Lung (tissue), 12 donors: Measurements from ENCODE around the gene ANKRD33. TPM values are rescaled to one million over a fixed set of nuclear protein-coding genes. Genes with fewer than 3 reads are reported as not detected.

Experiments used
- ATAC-seq: fragments of 200-7000 bp; cut with Tn5 transposase; one replicate; pipeline ENCODE4 v1.9.1; 2020; ENCODE audit warnings: moderate number of reproducible peaks; ENCODE audit not compliant: insufficient read depth, low FRiP score
- DNase-seq, 3 donors: peaks; one replicate each; pipeline ENCODE4 v3.0.0-alpha.2; 2013 to 2017
- H3K27ac ChIP-seq, 2 donors: one replicate each; pipeline ENCODE4 v1.5.1; 2013; ENCODE audit warnings: mild to moderate bottlenecking in 2 of 2, moderate library complexity in 2 of 2, control low read depth in 1 of 2, inconsistent platforms in 1 of 2, low read depth in 1 of 2, low read length in 1 of 2
- H3K27me3 ChIP-seq, 3 donors: one replicate each; pipeline ENCODE4 v1.5.1; 2013; ENCODE audit warnings: low read length in 2 of 3; ENCODE audit not compliant: control insufficient read depth in 3 of 3, insufficient read depth in 3 of 3
- H3K36me3 ChIP-seq, 4 donors: one replicate each; pipeline ENCODE4 v1.5.1; 2013; ENCODE audit warnings: low read length in 4 of 4, mild to moderate bottlenecking in 1 of 4, moderate library complexity in 1 of 4; ENCODE audit not compliant: control insufficient read depth in 4 of 4, insufficient read depth in 4 of 4
- H3K4me1 ChIP-seq, 5 donors: one replicate each; pipeline ENCODE4 v1.5.1; 2013; ENCODE audit warnings: low read length in 5 of 5, mild to moderate bottlenecking in 2 of 5, moderate library complexity in 1 of 5; ENCODE audit not compliant: control insufficient read depth in 5 of 5, insufficient read depth in 5 of 5
- H3K4me3 ChIP-seq: one replicate; pipeline ENCODE4 v1.5.1; 2013; ENCODE audit warnings: mild to moderate bottlenecking, control low read depth, moderate library complexity
- H3K9ac ChIP-seq, 2 donors: one replicate each; pipeline ENCODE4 v1.5.1; 2013; ENCODE audit warnings: low read length in 2 of 2, control low read depth in 1 of 2; ENCODE audit not compliant: insufficient read depth in 1 of 2
- H3K9me3 ChIP-seq, 4 donors: one replicate each; pipeline ENCODE4 v1.5.1; 2013; ENCODE audit warnings: low read length in 3 of 4, mild to moderate bottlenecking in 1 of 4, moderate library complexity in 1 of 4; ENCODE audit not compliant: control insufficient read depth in 4 of 4, insufficient read depth in 3 of 4
- CTCF ChIP-seq: IDR thresholded peaks from 2 replicates; pipeline ENCODE4 v1.5.1; 2012; ENCODE audit warnings: mild to moderate bottlenecking; ENCODE audit errors: control extremely low read depth, extremely low read depth
- WGBS, 2 donors: extraction: QIAGEN DNeasy Blood & Tissue Kit; methylation state at CpG; one replicate each; pipeline ENCODE4 v1.1.7; 2013; 5-methylcytosine and 5-hydroxymethylcytosine counted together
- polyA plus RNA-seq, 2 donors: library from polyadenylated mRNA; stranded (reverse); fragments of 200-250 nt; gene quantifications; one replicate each; pipeline ENCODE4 v1.2.1, GENCODE V29; 2013
- total RNA-seq, 2 donors: library from RNA; depleted of rRNA in 1 of 2; stranded (reverse); fragments of >200 nt in 1 of 2; gene quantifications; one replicate each; pipeline ENCODE4 v1.2.1, GENCODE V29; 2014 to 2021
- donor health status: control.
- donor health status: control.
- donor health status: Bipolar disorder and iron deficiency.
- donor health status: healthy.
- donor health status: DM: yes; HTN: yes; CAD: no.

The ANKRD33 gene
- total and polyA plus RNA-seq, 4 donors, result 0.14 to 0.50 (median 0.23) TPM

DNA sequence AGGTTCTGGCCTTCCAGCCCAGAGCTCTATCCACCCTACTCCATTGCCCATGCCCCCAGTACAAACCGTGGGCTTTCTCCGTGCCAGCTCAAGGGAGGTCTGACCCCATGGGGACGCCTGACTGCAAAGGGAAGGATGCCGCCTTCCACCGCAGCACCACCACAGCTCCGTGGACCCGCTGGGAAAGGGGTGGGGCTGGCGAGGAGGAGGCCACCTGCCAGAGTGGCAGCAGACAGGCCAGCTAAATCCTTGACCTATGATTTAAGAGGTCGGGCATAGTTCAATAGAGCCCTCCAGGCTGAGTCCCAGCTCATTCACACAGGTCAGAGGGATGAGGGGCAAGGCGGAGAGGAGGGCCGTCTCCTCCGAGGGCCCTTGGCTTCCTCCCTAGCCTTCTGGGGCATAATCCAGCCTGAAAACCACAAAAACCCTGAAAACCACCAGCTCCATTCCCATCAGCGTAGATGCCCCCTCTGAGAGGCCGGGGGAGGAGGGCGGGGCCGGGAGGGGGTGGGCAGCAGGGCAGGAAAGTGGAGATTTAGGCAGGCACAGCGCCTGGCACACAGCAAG is 24.5 kb upstream of the ANKRD33 start:
- H3K9ac ChIP-seq, result peak overlapping the region in 1 of 2 donors; percentile 71

GRCh38 chr12:51863933-51864832 is 23.7 kb upstream of the ANKRD33 start:
- Histone ChIP-seq H3K9me3 (peaks cover 0 to 2% (median 0%) of the 10 kb centered on the region in 4 donors), H3K36me3 (no peaks in the 10 kb centered on the region), H3K4me3 (no peak overlapping the region), H3K4me1 (peaks cover 5 to 36% (median 14%) of the 10 kb centered on the region in 5 donors), H3K27me3 (no peaks in the 10 kb centered on the region), H3K9ac (peak overlapping the region in 1 of 2 donors; percentile 71), H3K27ac (no peak overlapping the region)
- no peak for TF ChIP-seq CTCF
- ATAC-seq, result peak; percentile 27
- peak; percentile 86 to 88 (median 87) for DNase-seq
- WGBS, 2 donors, result 13 to 18% methylated on average over 52 to 53 of the region's 53 CpGs

More for the DNA sequence above, 24.5 kb upstream of the ANKRD33 start:
- Histone ChIP-seq H3K4me1 (peaks cover 5 to 29% (median 12%) of the 10 kb centered on the region in 5 donors), H3K27ac (no peak overlapping the region), H3K36me3 (no peaks in the 10 kb centered on the region), H3K27me3 (no peaks in the 10 kb centered on the region), H3K4me3 (no peak overlapping the region), H3K9me3 (peaks cover 0 to 2% (median 0%) of the 10 kb centered on the region in 4 donors)
- no peak for TF ChIP-seq CTCF
- ATAC-seq (no peak), DNase-seq (no peak)
- WGBS, 2 donors, result 11 to 25% methylated on average over 17 of the region's 17 CpGs

DNA sequence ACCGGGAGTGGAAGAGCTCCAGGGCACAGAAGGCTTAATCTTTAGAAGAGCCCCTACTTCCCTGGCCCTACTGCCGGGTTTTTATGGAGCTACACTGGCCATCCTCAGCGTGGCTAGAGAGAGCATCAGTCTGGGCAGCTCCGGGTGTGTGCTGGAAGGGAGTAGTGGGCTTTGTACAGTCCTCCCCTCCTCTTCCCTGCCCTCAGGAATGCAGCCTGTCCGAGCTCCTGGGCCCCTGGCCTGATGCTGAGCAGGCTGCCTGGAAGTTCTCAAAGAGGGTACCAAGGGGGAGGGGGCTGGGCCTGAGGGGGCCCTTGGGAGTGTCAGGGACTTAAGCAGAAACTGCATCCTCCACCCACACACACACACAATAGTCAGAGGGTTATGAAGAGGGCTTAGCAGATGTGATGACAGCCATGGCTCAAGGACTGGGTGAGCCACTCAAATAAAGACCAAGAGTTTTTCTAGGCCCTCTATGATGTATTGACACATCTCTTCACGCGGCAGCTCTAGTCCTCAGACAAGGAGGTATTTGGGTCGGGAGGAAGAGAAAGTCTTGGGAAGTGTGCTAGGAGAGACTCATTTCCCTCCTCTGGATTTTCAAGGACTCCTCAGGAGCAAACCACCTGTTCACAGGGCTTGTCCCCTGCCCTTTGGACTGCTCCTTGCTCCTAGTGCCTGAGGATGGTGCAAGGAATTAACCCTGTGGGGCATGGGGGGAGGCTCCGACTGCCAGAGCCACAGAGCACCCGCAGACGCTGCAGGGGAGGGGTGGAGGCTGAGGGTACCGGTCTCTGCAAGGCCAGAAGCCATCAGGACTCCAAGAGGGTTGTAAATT is 22.9 kb upstream of the ANKRD33 start:
- TF ChIP-seq CTCF, result no peak
- Histone ChIP-seq H3K9ac (no peak overlapping the region), H3K4me3 (no peak overlapping the region), H3K27ac (no peak overlapping the region), H3K27me3 (no peaks in the 10 kb centered on the region), H3K36me3 (no peaks in the 10 kb centered on the region), H3K9me3 (peaks cover 0 to 2% (median 0%) of the 10 kb centered on the region in 4 donors), H3K4me1 (peaks cover 5 to 42% (median 16%) of the 10 kb centered on the region in 5 donors)
- ATAC-seq (no peak), DNase-seq (peak in 2 of 3 donors; percentile 39 to 43)
- WGBS, 2 donors, result 64 to 82% methylated on average over 11 to 12 of the region's 12 CpGs
